SK-N-MC (cell line): ENCODE data around the gene HMGCS1.
"Not testable (repeated sequence)": the region's sequence is repeated elsewhere in the genome, so short reads cannot be mapped to it uniquely, and the experiment has no call there.

Source experiments
- DNase-seq: peaks from one replicate; pipeline ENCODE4 v3.0.0-alpha.2; 2011; ENCODE audit warnings: low read depth, low spot score
- H3K27ac ChIP-seq: fragments of 200-600 bp; sonication (generic); 2 replicates; pipeline ENCODE4 v1.5.1; 2016; ENCODE audit warnings: mixed run types
- H3K36me3 ChIP-seq: fragments of 200-600 bp; sonication (generic); 2 replicates; pipeline ENCODE4 v1.6.1; 2017; ENCODE audit warnings: antibody characterized with exemption, low read length, mixed read lengths; ENCODE audit not compliant: insufficient read depth
- H3K4me3 ChIP-seq: fragments of 200-600 bp; sonication (generic); 2 replicates; pipeline ENCODE4 v1.5.1; 2016
- H3K9ac ChIP-seq: fragments of 200-600 bp; sonication (generic); 2 replicates; pipeline ENCODE4 v1.8.0; 2017; ENCODE audit warnings: mixed run types, mixed read lengths; ENCODE audit not compliant: insufficient read length
- H3K9me3 ChIP-seq: fragments of 200-600 bp; sonication (generic); 2 replicates; pipeline ENCODE4 v1.6.1; 2017; ENCODE audit warnings: low read depth, mild to moderate bottlenecking, antibody characterized with exemption, low read length, moderate library complexity, mixed read lengths
- EZH2 ChIP-seq: fragments of 200-600 bp; sonication (generic); IDR thresholded peaks from one replicate; pipeline ENCODE4 v1.6.1; 2017; ENCODE audit warnings: antibody characterized with exemption
- FOXP2 ChIP-seq: optimal IDR thresholded peaks from 2 replicates; pipeline ENCODE3; 2011; ENCODE audit warnings: mild to moderate bottlenecking, moderate library complexity; ENCODE audit not compliant: insufficient read depth; ENCODE audit errors: extremely low read length, control extremely low read depth
- POLR2AphosphoS5 ChIP-seq: IDR thresholded peaks from 2 replicates; pipeline ENCODE4 v1.6.1; 2012; ENCODE audit warnings: mild to moderate bottlenecking, low read depth, low read length, borderline replicate concordance

Gene HMGCS1

DNA sequence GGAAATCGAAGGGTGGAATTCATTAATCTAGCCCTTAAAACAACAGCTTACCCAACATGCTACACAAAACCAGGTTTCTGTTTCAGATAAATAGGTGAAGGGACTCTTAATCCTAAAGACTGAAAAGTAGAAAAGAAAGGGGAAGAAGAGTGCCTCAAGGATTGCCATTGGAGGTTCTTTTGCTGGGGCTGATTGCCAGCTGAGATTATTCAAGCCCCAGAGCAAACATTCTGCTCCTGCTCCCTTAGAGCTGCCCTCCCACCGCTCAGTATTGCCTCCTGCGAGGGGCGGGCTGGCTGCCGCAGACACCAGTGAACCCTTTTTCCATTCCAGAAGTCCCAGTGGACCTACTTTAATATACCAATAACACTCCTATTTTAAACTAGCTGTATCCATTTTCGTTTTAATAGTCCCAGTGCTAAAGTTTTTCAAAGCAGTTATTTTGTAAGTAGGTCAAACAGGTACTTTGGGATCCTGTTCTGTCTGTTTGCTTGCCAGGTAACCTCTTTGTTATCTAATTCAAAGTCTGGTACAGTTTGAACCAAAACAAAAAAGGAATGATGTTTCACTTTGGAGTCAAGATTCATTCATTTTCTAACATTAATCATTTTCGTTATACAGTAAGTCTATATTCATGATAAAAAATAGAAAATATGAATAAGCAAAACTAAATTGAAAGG is 38.6 kb downstream of the HMGCS1 start:
- no peak overlapping the region for H3K9ac ChIP-seq
- no peak for DNase-seq
- no peaks in the 10 kb centered on the region for H3K9me3 ChIP-seq
- H3K4me3 ChIP-seq = no peak overlapping the region
- H3K36me3 ChIP-seq = no peaks in the 10 kb centered on the region
- no peak overlapping the region for H3K27ac ChIP-seq
- no peak for TF ChIP-seq FOXP2
- TF ChIP-seq EZH2 = no peak
- TF ChIP-seq POLR2AphosphoS5 = no peak

DNA sequence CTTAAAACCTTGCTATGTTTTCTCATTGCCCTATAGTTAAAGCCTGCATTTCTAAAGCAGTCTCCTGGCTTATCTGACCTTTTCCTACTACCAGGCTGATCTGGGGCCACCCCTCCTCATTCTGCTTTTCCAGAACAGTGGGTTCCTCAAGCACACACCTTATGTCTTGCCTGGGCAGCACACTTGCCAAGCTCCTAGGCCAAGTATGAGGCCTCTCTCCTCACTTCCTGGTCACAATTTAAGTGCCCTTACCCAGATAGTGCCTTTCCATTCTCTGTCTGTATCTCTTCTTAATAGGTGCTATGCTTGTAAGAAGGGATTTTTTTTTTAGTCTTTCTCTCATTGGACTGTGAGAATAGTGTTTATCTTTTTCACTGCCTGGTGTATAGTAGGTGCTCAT is 39.7 kb downstream of the HMGCS1 start:
- H3K4me3 ChIP-seq = no peak overlapping the region
- no peaks in the 10 kb centered on the region for H3K36me3 ChIP-seq
- no peak overlapping the region for H3K27ac ChIP-seq
- no peak overlapping the region for H3K9ac ChIP-seq
- DNase-seq = no peak
- H3K9me3 ChIP-seq = no peaks in the 10 kb centered on the region
- no peak for TF ChIP-seq FOXP2
- TF ChIP-seq POLR2AphosphoS5 = no peak
- TF ChIP-seq EZH2 = no peak

DNA sequence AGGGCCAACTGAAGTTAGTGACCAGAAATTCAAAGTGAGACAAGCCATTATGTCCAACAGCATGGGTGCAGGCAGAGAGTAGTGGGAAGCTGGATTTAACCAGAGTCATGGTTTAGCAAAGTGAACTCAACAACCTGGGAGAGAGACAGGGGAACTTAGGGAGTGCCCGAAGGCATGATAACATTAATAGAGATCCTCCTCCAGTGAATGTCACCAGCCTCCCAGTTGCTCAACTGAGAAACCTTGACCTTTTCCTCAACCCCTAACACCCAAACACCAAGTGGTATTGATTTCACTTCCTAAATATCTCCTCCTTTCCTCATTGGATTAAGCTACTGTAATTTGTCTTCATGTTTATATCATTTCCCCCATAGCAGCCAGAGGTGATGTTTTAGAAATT is 42.6 kb downstream of the HMGCS1 start:
- DNase-seq = no peak
- H3K9ac ChIP-seq = no peak overlapping the region
- TF ChIP-seq FOXP2 (no peak), POLR2AphosphoS5 (no peak), EZH2 (no peak)
- no peak overlapping the region for H3K27ac ChIP-seq
- H3K9me3 ChIP-seq = no peaks in the 10 kb centered on the region
- no peak overlapping the region for H3K4me3 ChIP-seq
- no peaks in the 10 kb centered on the region for H3K36me3 ChIP-seq

DNA sequence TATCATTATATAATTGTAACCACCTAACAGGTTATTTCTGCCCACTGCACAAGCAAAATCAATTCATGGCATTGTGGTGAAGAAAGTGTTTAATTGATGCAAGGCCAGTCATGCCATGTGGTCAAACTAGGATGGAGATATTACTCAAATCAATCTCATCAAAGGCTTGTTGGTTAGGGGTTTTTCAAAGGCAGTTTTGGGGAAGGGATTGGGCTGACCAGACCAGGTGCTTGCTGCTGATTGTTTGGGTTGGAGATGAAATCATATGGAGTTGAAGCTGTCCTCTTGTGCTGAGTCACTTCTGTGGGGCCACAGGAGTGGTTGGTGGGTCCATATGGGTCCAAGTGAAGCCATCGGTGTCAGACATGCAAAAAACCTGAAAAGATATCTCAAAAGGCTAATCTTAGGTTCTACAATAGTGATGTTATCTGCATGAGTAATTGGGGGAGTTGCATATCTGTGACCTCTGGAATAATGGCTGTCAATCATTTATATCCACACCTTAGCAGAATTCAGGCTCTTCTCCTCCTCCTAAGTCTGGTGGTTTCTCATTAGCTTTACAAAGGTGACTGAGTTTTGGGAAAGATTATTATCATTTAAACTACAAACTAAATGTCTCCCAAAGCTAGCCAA is 44.9 kb downstream of the HMGCS1 start:
- no peak for DNase-seq
- no peak overlapping the region for H3K4me3 ChIP-seq
- no peak overlapping the region for H3K27ac ChIP-seq
- TF ChIP-seq POLR2AphosphoS5 = no peak
- no peak for TF ChIP-seq EZH2
- TF ChIP-seq FOXP2 = no peak
- no peaks in the 10 kb centered on the region for H3K36me3 ChIP-seq
- H3K9ac ChIP-seq = no peak overlapping the region
- H3K9me3 ChIP-seq = no peaks in the 10 kb centered on the region

DNA sequence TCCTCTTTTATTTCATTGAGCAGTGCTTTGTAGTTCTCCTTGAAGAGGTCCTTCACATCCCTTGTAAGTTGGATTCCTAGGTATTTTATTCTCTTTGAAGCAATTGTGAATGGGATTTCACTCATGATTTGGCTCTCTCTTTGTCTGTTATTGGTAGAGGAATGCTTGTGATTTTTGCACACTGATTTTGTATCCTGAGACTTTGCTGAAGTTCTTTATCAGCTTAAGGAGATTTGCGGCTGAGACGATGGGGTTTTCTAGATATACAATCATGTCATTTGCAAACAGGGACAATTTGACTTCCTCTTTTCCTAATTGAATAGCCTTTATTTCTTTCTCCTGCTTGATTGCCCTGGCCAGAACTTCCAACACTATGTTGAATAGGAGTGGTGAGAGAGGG is 50.9 kb downstream of the HMGCS1 start:
- not testable (repeated sequence) for H3K4me3 ChIP-seq, H3K36me3 ChIP-seq, H3K27ac ChIP-seq, DNase-seq, H3K9me3 ChIP-seq, H3K9ac ChIP-seq

DNA sequence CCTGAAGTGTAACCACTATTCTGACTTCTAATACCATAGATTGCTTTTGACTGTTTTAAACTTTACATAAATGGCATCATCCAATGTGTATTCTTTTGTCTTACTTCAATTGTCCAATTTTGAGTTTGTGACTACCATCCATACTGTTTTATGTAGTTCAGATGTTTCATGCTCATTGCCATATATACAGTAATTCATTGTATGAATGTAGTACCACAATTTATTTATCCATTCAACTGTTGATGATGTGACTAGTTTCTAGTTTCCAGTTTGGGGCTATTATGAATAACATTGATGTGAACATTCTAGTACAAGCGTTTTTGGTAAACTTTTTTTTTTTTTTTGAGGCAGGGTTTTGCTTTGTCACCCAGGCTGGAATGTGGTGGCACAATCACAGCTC is 55.1 kb downstream of the HMGCS1 start:
- no peak overlapping the region for H3K27ac ChIP-seq
- DNase-seq = no peak
- H3K9me3 ChIP-seq = no peaks in the 10 kb centered on the region
- no peaks in the 10 kb centered on the region for H3K36me3 ChIP-seq
- H3K9ac ChIP-seq = no peak overlapping the region
- no peak overlapping the region for H3K4me3 ChIP-seq
- TF ChIP-seq EZH2 (no peak), FOXP2 (no peak)

DNA sequence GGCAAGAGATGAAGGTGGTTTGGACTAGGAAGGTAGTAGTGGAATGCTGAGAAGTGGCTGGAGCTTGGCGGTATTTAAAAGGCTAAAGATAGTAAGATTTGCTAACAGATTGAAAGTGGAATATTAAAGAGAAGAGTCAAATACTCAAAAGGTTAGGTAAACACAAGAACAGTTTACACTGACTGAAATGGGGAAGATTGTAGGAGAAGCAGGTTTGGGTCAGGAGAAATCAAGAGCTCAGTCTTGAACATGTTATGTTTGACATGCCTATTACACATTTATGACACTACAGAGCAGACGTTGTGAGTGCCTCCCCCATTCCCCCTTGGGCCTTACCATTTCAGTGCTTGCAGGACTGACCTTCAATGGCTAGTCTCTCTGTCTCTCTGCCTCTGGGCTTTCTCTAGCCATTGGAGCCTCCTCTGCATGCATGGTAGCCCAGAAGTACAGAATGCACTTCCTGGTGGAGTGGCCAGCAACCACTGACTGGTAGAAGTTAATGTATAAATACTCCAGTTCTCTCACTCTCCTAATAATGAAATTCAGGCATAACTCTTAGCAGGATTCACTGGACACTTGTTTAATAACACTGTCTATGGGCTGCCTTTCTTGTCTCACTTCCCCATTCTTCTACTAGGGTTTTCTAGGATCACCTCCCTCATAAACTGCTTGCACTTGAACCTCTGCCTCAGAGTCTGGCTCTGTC is 56.8 kb downstream of the HMGCS1 start:
- DNase-seq = no peak
- no peak overlapping the region for H3K27ac ChIP-seq
- H3K9ac ChIP-seq = no peak overlapping the region
- H3K36me3 ChIP-seq = no peaks in the 10 kb centered on the region
- TF ChIP-seq FOXP2 (no peak), EZH2 (no peak), POLR2AphosphoS5 (no peak)
- no peak overlapping the region for H3K4me3 ChIP-seq
- no peaks in the 10 kb centered on the region for H3K9me3 ChIP-seq

DNA sequence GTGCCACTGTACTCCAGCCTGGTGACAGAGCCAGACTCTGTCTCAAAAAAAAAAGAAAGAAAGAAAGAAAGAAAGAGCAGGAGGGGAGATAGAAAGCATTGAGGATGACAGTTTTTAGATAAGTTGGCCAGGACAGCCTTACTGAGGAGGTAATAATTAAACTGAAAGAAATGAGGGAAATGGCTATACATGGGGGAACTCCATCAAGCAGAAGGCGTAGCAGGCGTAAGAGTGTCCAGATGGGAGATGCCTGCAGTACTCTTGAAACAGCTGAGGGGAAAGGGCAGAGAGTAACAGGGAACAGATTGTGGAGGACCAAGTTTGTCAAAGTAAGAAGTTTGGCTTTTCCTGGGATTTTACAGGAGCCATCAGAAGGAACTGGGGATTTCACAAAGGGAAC is 57.5 kb downstream of the HMGCS1 start:
- DNase-seq = no peak
- H3K4me3 ChIP-seq = no peak overlapping the region

DNA sequence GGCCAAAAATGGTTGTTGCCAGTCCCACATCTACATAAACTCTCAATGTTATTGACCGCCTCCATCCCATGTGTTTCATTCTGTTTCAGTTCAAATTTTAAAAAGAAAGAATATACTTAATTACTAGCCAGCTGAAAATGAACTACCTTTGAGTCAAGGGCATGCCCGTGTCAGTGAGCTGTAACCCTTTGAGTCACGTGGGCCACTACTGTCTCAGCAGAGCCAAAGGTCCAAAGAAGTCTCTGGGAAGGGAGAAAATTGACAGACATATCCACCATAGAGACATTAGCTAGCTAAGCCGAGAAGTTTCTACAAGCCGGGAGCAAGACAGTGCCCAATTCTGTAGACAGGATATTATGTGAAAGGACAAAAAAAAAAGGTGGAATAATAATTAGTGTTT is 61.5 kb downstream of the HMGCS1 start:
- Histone ChIP-seq H3K4me3 (no peak overlapping the region), H3K36me3 (no peaks in the 10 kb centered on the region), H3K9ac (no peak overlapping the region), H3K27ac (no peak overlapping the region), H3K9me3 (no peaks in the 10 kb centered on the region)
- TF ChIP-seq EZH2 (no peak), FOXP2 (no peak), POLR2AphosphoS5 (no peak)
- no peak for DNase-seq

More for the DNA sequence above, 57.5 kb downstream of the HMGCS1 start:
- Histone ChIP-seq H3K36me3 (no peaks in the 10 kb centered on the region), H3K9me3 (no peaks in the 10 kb centered on the region), H3K27ac (no peak overlapping the region), H3K9ac (no peak overlapping the region)
- TF ChIP-seq FOXP2 = no peak
- no peak for TF ChIP-seq EZH2
